BLaER1 treated with 17β-estradiol and CSF1 and Interleukin-3, amounts not matched to agents 10 nM and 100 nM (cell line): ENCODE data around the gene ARMC9.

Source experiments
- H3K27ac ChIP-seq, 11 experiments: shearing (Covaris generic); formaldehyde crosslinking; 2 replicates each; pipeline ENCODE4 v1.8.1; 2022
- H3K27me3 ChIP-seq, 11 experiments: shearing (Covaris generic); formaldehyde crosslinking; 2 replicates each; pipeline ENCODE4 v1.8.1; 2022
- H3K36me3 ChIP-seq, 11 experiments: shearing (Covaris generic); formaldehyde crosslinking; 2 replicates each; pipeline ENCODE4 v1.8.1; 2022
- H3K4me1 ChIP-seq, 10 experiments: shearing (Covaris generic); formaldehyde crosslinking; 2 replicates each; pipeline ENCODE4 v1.8.1; 2022
- H3K4me2 ChIP-seq, 11 experiments: shearing (Covaris generic); formaldehyde crosslinking; 2 replicates each; pipeline ENCODE4 v1.8.1; 2022
- H3K4me3 ChIP-seq, 10 experiments: shearing (Covaris generic); formaldehyde crosslinking; 2 replicates each; pipeline ENCODE4 v1.8.1; 2022
- H3K9ac ChIP-seq, 11 experiments: shearing (Covaris generic); formaldehyde crosslinking; 2 replicates each; pipeline ENCODE4 v1.8.1; 2022
- H3K9me3 ChIP-seq, 11 experiments: shearing (Covaris generic); formaldehyde crosslinking; replicated peaks in 1 of 11; 2 replicates each; pipeline ENCODE4 v1.8.1; 2022
- H4K20me1 ChIP-seq, 11 experiments: shearing (Covaris generic); formaldehyde crosslinking; 2 replicates each; pipeline ENCODE4 v1.8.1; 2022
- Cebpa-rat ChIP-seq, 11 experiments: shearing (Covaris generic); IDR thresholded peaks; 2 replicates each; pipeline ENCODE4 v1.8.1; 2022

ARMC9 gene

GRCh38 chr2:231186325-231186724, 12.1 kb upstream of the ARMC9 start:
- H3K27me3 ChIP-seq, result peaks cover 26 to 40% (median 33%) of the 10 kb centered on the region in 11 experiments
- 0 out of 22 replicates have a peak, but pooled peaks cover 0 to 4% (median 0%) of the 10 kb centered on the region in 11 experiments for H4K20me1 ChIP-seq
- H3K4me3 ChIP-seq, result no peak overlapping the region
- H3K36me3 ChIP-seq, result no peaks in the 10 kb centered on the region
- no peak overlapping the region; a peak in 1 of 22 replicates for H3K4me2 ChIP-seq
- H3K27ac ChIP-seq, result no peak overlapping the region
- no peaks in the 10 kb centered on the region for H3K9me3 ChIP-seq
- no peak for TF ChIP-seq Cebpa-rat (IDR thresholded peaks at IDR 0.05)
- no peak overlapping the region for H3K9ac ChIP-seq
- H3K4me1 ChIP-seq, result peaks cover 19 to 45% (median 26%) of the 10 kb centered on the region in 10 experiments

GRCh38 chr2:231187736-231188505, 10.5 kb upstream of the ARMC9 start:
- TF ChIP-seq Cebpa-rat (IDR thresholded peaks at IDR 0.05), result no peak
- Histone ChIP-seq H3K27me3 (peaks cover 36 to 54% (median 46%) of the 10 kb centered on the region in 11 experiments), H3K4me3 (no peak overlapping the region), H3K4me2 (no peak overlapping the region), H3K4me1 (peaks cover 6 to 29% (median 11%) of the 10 kb centered on the region in 10 experiments; a peak in 19 of 20 replicates), H3K9ac (no peak overlapping the region), H3K9me3 (no peaks in the 10 kb centered on the region), H3K36me3 (no peaks in the 10 kb centered on the region), H4K20me1 (0 out of 22 replicates have a peak, but pooled peaks cover 0 to 4% (median 0%) of the 10 kb centered on the region in 11 experiments), H3K27ac (no peak overlapping the region)

GRCh38 chr2:231188506-231189170, 9.8 kb upstream of the ARMC9 start:
- Histone ChIP-seq H3K4me1 (peaks cover 6 to 22% (median 11%) of the 10 kb centered on the region in 10 experiments; a peak in 19 of 20 replicates), H3K9ac (no peak overlapping the region), H3K36me3 (no peaks in the 10 kb centered on the region), H3K9me3 (no peaks in the 10 kb centered on the region), H3K27me3 (peaks cover 36 to 55% (median 46%) of the 10 kb centered on the region in 11 experiments), H4K20me1 (0 out of 22 replicates have a peak, but pooled peaks cover 0 to 4% (median 0%) of the 10 kb centered on the region in 11 experiments), H3K27ac (no peak overlapping the region), H3K4me3 (no peak overlapping the region), H3K4me2 (no peak overlapping the region)
- TF ChIP-seq Cebpa-rat (IDR thresholded peaks at IDR 0.05), result no peak

- Histone ChIP-seq H3K9me3 (no peaks in the 10 kb centered on the region), H3K36me3 (no peaks in the 10 kb centered on the region), H3K9ac (no peak overlapping the region), H3K4me2 (no peak overlapping the region), H3K27me3 (peaks cover 36 to 55% (median 46%) of the 10 kb centered on the region in 11 experiments), H4K20me1 (0 out of 22 replicates have a peak, but pooled peaks cover 0 to 4% (median 0%) of the 10 kb centered on the region in 11 experiments), H3K27ac (no peak overlapping the region), H3K4me3 (no peak overlapping the region), H3K4me1 (peaks cover 6 to 17% (median 11%) of the 10 kb centered on the region in 10 experiments; a peak in 19 of 20 replicates)
- TF ChIP-seq Cebpa-rat (IDR thresholded peaks at IDR 0.05), result no peak
These were observed 9.3 kb upstream of the ARMC9 start for GRCh38 chr2:231189171-231189530.

- peaks cover 36 to 55% (median 46%) of the 10 kb centered on the region in 11 experiments for H3K27me3 ChIP-seq
- no peaks in the 10 kb centered on the region for H3K36me3 ChIP-seq
- H3K4me3 ChIP-seq, result no peak overlapping the region
- H3K9ac ChIP-seq, result no peak overlapping the region
- no peaks in the 10 kb centered on the region for H3K9me3 ChIP-seq
- TF ChIP-seq Cebpa-rat (IDR thresholded peaks at IDR 0.05), result no peak
- no peak overlapping the region for H3K4me2 ChIP-seq
- H4K20me1 ChIP-seq, result 0 out of 22 replicates have a peak, but pooled peaks cover 0 to 4% (median 0%) of the 10 kb centered on the region in 11 experiments
- no peak overlapping the region for H3K27ac ChIP-seq
- H3K4me1 ChIP-seq, result peaks cover 6 to 11% (median 10%) of the 10 kb centered on the region in 10 experiments; a peak in 19 of 20 replicates
These were observed 8.6 kb upstream of the ARMC9 start for GRCh38 chr2:231189571-231190495.

- peaks cover 0 to 3% (median 2%) of the 10 kb centered on the region in 10 experiments; a peak in 12 of 20 replicates for H3K4me1 ChIP-seq
- H3K27me3 ChIP-seq, result peaks cover 36 to 55% (median 46%) of the 10 kb centered on the region in 11 experiments
- H3K27ac ChIP-seq, result no peak overlapping the region
- TF ChIP-seq Cebpa-rat (IDR thresholded peaks at IDR 0.05), result no peak
- H3K4me2 ChIP-seq, result no peak overlapping the region; a peak in 1 of 22 replicates
- 0 out of 22 replicates have a peak overlapping the region, but pooled peaks of 1 of the 11 experiments have one; percentile 28 for H3K9ac ChIP-seq
- H4K20me1 ChIP-seq, result 0 out of 22 replicates have a peak, but pooled peaks cover 0 to 4% (median 0%) of the 10 kb centered on the region in 11 experiments
- H3K36me3 ChIP-seq, result no peaks in the 10 kb centered on the region
- no peaks in the 10 kb centered on the region for H3K9me3 ChIP-seq
- no peak overlapping the region for H3K4me3 ChIP-seq
These were observed 7.8 kb upstream of the ARMC9 start for GRCh38 chr2:231190531-231191197.

- Histone ChIP-seq H3K4me3 (no peak overlapping the region), H4K20me1 (0 out of 22 replicates have a peak, but pooled peaks cover 0 to 4% (median 0%) of the 10 kb centered on the region in 11 experiments), H3K36me3 (no peaks in the 10 kb centered on the region), H3K4me2 (no peak overlapping the region), H3K4me1 (no peaks in the 10 kb centered on the region), H3K9ac (no peak overlapping the region), H3K27ac (no peak overlapping the region), H3K9me3 (peaks cover 0 to 6% (median 0%) of the 10 kb centered on the region in 11 experiments; a peak in 1 of 22 replicates), H3K27me3 (peaks cover 36 to 55% (median 46%) of the 10 kb centered on the region in 11 experiments)
- no peak for TF ChIP-seq Cebpa-rat (IDR thresholded peaks at IDR 0.05)
These were observed 6.2 kb upstream of the ARMC9 start for GRCh38 chr2:231191896-231192872.
